Fibroblast of skin of back (primary cell): Measurements from ENCODE around the gene HOXA10.

ENCODE experiments used
- DNase-seq: peaks from one replicate; pipeline ENCODE4 v3.0.0-alpha.2; 2013

HOXA10 gene

GRCh38 chr7:27179030-27179429 is 4.9 kb upstream of the HOXA10 start:
- DNase-seq, result no peak

GRCh38 chr7:27178366-27178765 is 4.2 kb upstream of the HOXA10 start:
- DNase-seq, result no peak

- no peak for DNase-seq
These were observed 3.7 kb upstream of the HOXA10 start for GRCh38 chr7:27177795-27178320.

GRCh38 chr7:27176962-27177794 is 3.1 kb upstream of the HOXA10 start:
- no peak for DNase-seq

- DNase-seq, result no peak
These were observed 2.4 kb upstream of the HOXA10 start for GRCh38 chr7:27176524-27176845.

GRCh38 chr7:27175626-27176523 is 1.8 kb upstream of the HOXA10 start:
- no peak for DNase-seq

- DNase-seq, result no peak
These were observed 930 bp upstream of the HOXA10 start for GRCh38 chr7:27174874-27175625.

- DNase-seq, result no peak
These were observed 587 bp downstream of the HOXA10 start for GRCh38 chr7:27173511-27173955.

GRCh38 chr7:27172823-27173510 is 1.2 kb downstream of the HOXA10 start:
- DNase-seq, result no peak

- DNase-seq, result no peak
These were observed 1.8 kb downstream of the HOXA10 start for GRCh38 chr7:27172315-27172774.

- no peak for DNase-seq
These were observed 2.3 kb downstream of the HOXA10 start for GRCh38 chr7:27171637-27172314.

- DNase-seq, result no peak
These were observed 2.8 kb downstream of the HOXA10 start for GRCh38 chr7:27171325-27171636.

- no peak for DNase-seq
These were observed 3.4 kb downstream of the HOXA10 start for GRCh38 chr7:27170426-27171324.

GRCh38 chr7:27169658-27170425 is 4.3 kb downstream of the HOXA10 start:
- DNase-seq, result no peak

- DNase-seq, result no peak
These were observed 5.7 kb downstream of the HOXA10 start for GRCh38 chr7:27168265-27168947.

- DNase-seq, result no peak
These were observed 6.2 kb downstream of the HOXA10 start for GRCh38 chr7:27167916-27168264.

GRCh38 chr7:27166531-27167505 is 7.3 kb downstream of the HOXA10 start:
- DNase-seq, result no peak

- no peak for DNase-seq
These were observed 8.1 kb downstream of the HOXA10 start for GRCh38 chr7:27165996-27166530.
